ENCODE measurements around the gene NSG2.
"Not testable (repeated sequence)": the region's sequence is repeated elsewhere in the genome, so short reads cannot be mapped to it uniquely, and the experiment has no call there.

Gene NSG2

DNA sequence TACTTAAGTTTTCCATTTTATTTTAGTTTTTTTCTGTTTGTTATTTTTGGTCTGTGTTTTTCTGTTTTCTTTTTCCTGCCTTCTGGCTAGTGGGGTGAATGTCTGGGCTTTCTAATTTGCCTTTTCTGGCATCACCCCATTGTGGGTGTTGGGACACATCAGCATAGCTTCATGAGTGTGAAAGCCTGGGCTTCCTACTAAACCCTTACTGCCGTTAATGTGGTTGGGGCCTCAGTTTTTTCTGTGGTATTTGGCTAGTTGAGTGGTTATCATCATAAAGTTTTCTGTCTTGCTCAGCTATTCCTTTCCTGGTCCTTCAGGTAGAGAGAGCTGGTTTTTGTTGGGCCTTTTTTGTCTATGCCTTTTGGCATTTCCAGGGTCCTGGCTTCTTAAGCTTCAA lies 35.1 kb upstream of the NSG2 start:
- TF ChIP-seq CTCF (IDR thresholded peaks at IDR 0.05; ENCODE audit: insufficient read depth, low read length, poor library complexity, severe bottlenecking) (no peak), EZH2phosphoT487 (conservative IDR thresholded peaks at IDR 0.05; ENCODE audit: low read length) (no peak)
- no peaks in the 10 kb centered on the region for H3K79me2 ChIP-seq (ENCODE audit: insufficient read depth, low read length)
- H3K36me3 ChIP-seq (ENCODE audit: low read length) = no peaks in the 10 kb centered on the region
- H4K20me1 ChIP-seq (ENCODE audit: low read depth, low read length) = no peaks in the 10 kb centered on the region
- H3K4me3 ChIP-seq (ENCODE audit: insufficient read depth, low read length, poor library complexity, severe bottlenecking) = no peak overlapping the region
- H3K9me2 ChIP-seq (replicated peaks; ENCODE audit: insufficient read depth, low read length) = no peaks in the 10 kb centered on the region
- H3K27me3 ChIP-seq (ENCODE audit: low read length) = peaks cover 4% of the 10 kb centered on the region; the same call in 1 of the 2 replicates
- no peaks in the 10 kb centered on the region for H3F3A ChIP-seq (ENCODE audit: insufficient read depth)
- H3K9ac ChIP-seq (ENCODE audit: low read length) = no peak overlapping the region
- no peaks in the 10 kb centered on the region for H3K9me3 ChIP-seq (ENCODE audit: insufficient read depth, low read length)
- H3K4me2 ChIP-seq (ENCODE audit: low read depth, low read length, poor library complexity, severe bottlenecking) = no peak overlapping the region
- no peak overlapping the region for H3K27ac ChIP-seq (ENCODE audit: low read depth, low read length)
- H2AFZ ChIP-seq (ENCODE audit: low read depth, low read length, severe bottlenecking) = no peak overlapping the region

GRCh38 chr5:174011441-174011840 lies 34.1 kb upstream of the NSG2 start:
- H3F3A ChIP-seq (ENCODE audit: insufficient read depth) = no peaks in the 10 kb centered on the region
- no peak overlapping the region for H3K4me2 ChIP-seq (ENCODE audit: low read depth, low read length, poor library complexity, severe bottlenecking)
- no peak overlapping the region for H3K27ac ChIP-seq (ENCODE audit: low read depth, low read length)
- H4K20me1 ChIP-seq (ENCODE audit: low read depth, low read length) = no peaks in the 10 kb centered on the region
- H3K27me3 ChIP-seq (ENCODE audit: low read length) = no peaks in the 10 kb centered on the region; the same call in 1 of the 2 replicates
- H3K36me3 ChIP-seq (ENCODE audit: low read length) = no peaks in the 10 kb centered on the region
- TF ChIP-seq EZH2phosphoT487 (conservative IDR thresholded peaks at IDR 0.05; ENCODE audit: low read length) (no peak), CTCF (IDR thresholded peaks at IDR 0.05; ENCODE audit: insufficient read depth, low read length, poor library complexity, severe bottlenecking) (no peak)
- no peaks in the 10 kb centered on the region for H3K9me2 ChIP-seq (replicated peaks; ENCODE audit: insufficient read depth, low read length)
- H2AFZ ChIP-seq (ENCODE audit: low read depth, low read length, severe bottlenecking) = no peak overlapping the region
- no peak overlapping the region for H3K4me3 ChIP-seq (ENCODE audit: insufficient read depth, low read length, poor library complexity, severe bottlenecking)
- H3K9me3 ChIP-seq (ENCODE audit: insufficient read depth, low read length) = no peaks in the 10 kb centered on the region
- no peaks in the 10 kb centered on the region for H3K79me2 ChIP-seq (ENCODE audit: insufficient read depth, low read length)
- H3K9ac ChIP-seq (ENCODE audit: low read length) = no peak overlapping the region

DNA sequence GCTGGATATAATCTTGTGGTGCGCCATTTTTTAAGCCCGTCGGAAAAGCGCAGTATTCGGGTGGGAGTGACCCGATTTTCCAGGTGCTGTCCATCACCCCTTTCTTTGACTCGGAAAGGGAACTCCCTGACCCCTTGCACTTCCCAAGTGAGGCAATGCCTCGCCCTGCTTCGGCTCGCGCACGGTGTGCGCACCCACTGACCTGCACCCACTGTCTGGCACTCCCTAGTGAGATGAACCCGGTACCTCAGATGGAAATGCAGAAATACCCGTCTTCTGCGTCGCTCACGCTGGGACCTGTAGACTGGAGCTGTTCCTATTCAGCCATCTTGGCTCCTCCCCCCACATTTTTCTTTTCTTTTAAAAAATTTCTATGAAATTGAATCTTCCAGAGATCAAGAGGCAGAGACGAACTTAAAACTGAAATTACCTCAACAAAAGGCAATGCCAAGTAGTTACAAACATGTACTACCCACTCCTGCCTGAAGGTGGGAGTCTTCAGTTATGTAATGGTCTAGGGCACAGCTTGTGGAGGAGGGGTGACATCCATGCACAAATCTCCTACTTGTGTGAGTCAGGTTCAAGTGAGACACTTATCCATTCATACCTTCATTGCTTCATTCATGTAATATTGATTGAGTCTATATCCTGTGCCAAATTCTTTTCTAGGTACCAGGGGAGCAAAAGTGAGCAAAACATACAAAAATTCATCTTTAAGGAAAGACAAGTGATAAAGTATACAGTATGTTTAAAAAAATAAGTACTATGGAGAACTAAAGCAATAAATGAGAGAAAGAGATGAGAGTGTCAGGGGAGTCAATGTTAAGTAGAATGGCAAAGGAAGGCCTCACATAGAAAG lies 25.2 kb upstream of the NSG2 start:
- TF ChIP-seq CTCF (IDR thresholded peaks at IDR 0.05; ENCODE audit: insufficient read depth, low read length, poor library complexity, severe bottlenecking) = peak; percentile 44
- H4K20me1 ChIP-seq (ENCODE audit: low read depth, low read length); H3K9ac ChIP-seq (ENCODE audit: low read length); H3K79me2 ChIP-seq (ENCODE audit: insufficient read depth, low read length); H3K9me3 ChIP-seq (ENCODE audit: insufficient read depth, low read length); H3F3A ChIP-seq (ENCODE audit: insufficient read depth); H3K36me3 ChIP-seq (ENCODE audit: low read length); H2AFZ ChIP-seq (ENCODE audit: low read depth, low read length, severe bottlenecking); H3K9me2 ChIP-seq (replicated peaks; ENCODE audit: insufficient read depth, low read length); H3K27me3 ChIP-seq (ENCODE audit: low read length); H3K4me2 ChIP-seq (ENCODE audit: low read depth, low read length, poor library complexity, severe bottlenecking); H3K4me3 ChIP-seq (ENCODE audit: insufficient read depth, low read length, poor library complexity, severe bottlenecking); H3K27ac ChIP-seq (ENCODE audit: low read depth, low read length): not testable (repeated sequence)

Measured in SU-DHL-6 (cell line).